Brain microvascular endothelial cell (primary cell): Measurements from ENCODE around the gene KLHL22.

Experiments
- DNase-seq: peaks from one replicate; pipeline ENCODE4 v3.0.0-alpha.2; 2020
- H3K27ac ChIP-seq: fragments of 250-450 bp; sonication (Bioruptor Pico); 2 replicates; pipeline ENCODE4 v1.5.1; 2020; ENCODE audit warnings: mild to moderate bottlenecking, moderate library complexity
- H3K27me3 ChIP-seq: fragments of 250-450 bp; sonication (Bioruptor Pico); replicated peaks from 2 replicates; pipeline ENCODE4 v1.5.1; 2020; ENCODE audit warnings: mild to moderate bottlenecking
- H3K36me3 ChIP-seq: fragments of 250-450 bp; sonication (Bioruptor Pico); replicated peaks from 2 replicates; pipeline ENCODE4 v1.5.1; 2020; ENCODE audit warnings: mild to moderate bottlenecking
- H3K4me3 ChIP-seq: 2 replicates; pipeline ENCODE4 v1.5.1; 2011; ENCODE audit warnings: low read depth, mild to moderate bottlenecking, control low read depth, low read length, moderate library complexity
- CTCF ChIP-seq: IDR thresholded peaks from 2 replicates; pipeline ENCODE4 v1.5.1; 2011; ENCODE audit warnings: low read depth, mild to moderate bottlenecking, moderate library complexity, low read length, control low read depth, inconsistent platforms; ENCODE audit errors: missing control alignments
- in situ Hi-C: cut with HindIII; loops from 2 replicates; pipeline ENCODE4 v1.10.0; 2017; ENCODE audit warnings: low sequenced_read_pairs, low pct_ligation_motif_present

Gene KLHL22

GRCh38 chr22:20430720-20431510 is 64.7 kb downstream of the KLHL22 start:
- TF ChIP-seq CTCF: peak; percentile 42
- DNase-seq: no peak
- in situ Hi-C loops: no loop called here
- Histone ChIP-seq H3K27ac (no peak overlapping the region), H3K36me3 (peaks cover 32% of the 10 kb centered on the region), H3K27me3 (no peaks in the 10 kb centered on the region), H3K4me3 (peak overlapping the region; percentile 24)

GRCh38 chr22:20430101-20430719 is 65.4 kb downstream of the KLHL22 start:
- in situ Hi-C loops: no loop called here
- no peak for TF ChIP-seq CTCF
- Histone ChIP-seq H3K36me3 (peaks cover 37% of the 10 kb centered on the region), H3K27ac (no peak overlapping the region), H3K4me3 (no peak overlapping the region), H3K27me3 (no peaks in the 10 kb centered on the region)
- no peak for DNase-seq

GRCh38 chr22:20429254-20430100 is 66.1 kb downstream of the KLHL22 start:
- Histone ChIP-seq H3K4me3 (no peak overlapping the region), H3K36me3 (peaks cover 37% of the 10 kb centered on the region), H3K27me3 (no peaks in the 10 kb centered on the region), H3K27ac (no peak overlapping the region)
- DNase-seq: no peak
- in situ Hi-C loops: no loop called here
- no peak for TF ChIP-seq CTCF

GRCh38 chr22:20428496-20429253 is 66.9 kb downstream of the KLHL22 start:
- no peak for TF ChIP-seq CTCF
- peaks cover 37% of the 10 kb centered on the region for H3K36me3 ChIP-seq
- H3K27ac ChIP-seq: no peak overlapping the region
- no peak overlapping the region for H3K4me3 ChIP-seq
- in situ Hi-C loops: no loop called here
- H3K27me3 ChIP-seq: no peaks in the 10 kb centered on the region
- no peak for DNase-seq

GRCh38 chr22:20427945-20428417 is 67.6 kb downstream of the KLHL22 start:
- no peak for TF ChIP-seq CTCF
- Histone ChIP-seq H3K27ac (no peak overlapping the region), H3K36me3 (peaks cover 37% of the 10 kb centered on the region), H3K27me3 (no peaks in the 10 kb centered on the region), H3K4me3 (no peak overlapping the region)
- in situ Hi-C loops: no loop called here
- no peak for DNase-seq
